ENCODE results near the gene CDC37. TPM values are rescaled to one million over a fixed set of nuclear protein-coding genes. Genes with fewer than 3 reads are reported as not detected.

The CDC37 gene
- total RNA-seq, result 100 to 1,000 TPM; 239 to 244 TPM

- H3K4me1 Mint-ChIP-seq, result peaks cover 61% of the 10 kb centered on the region
- DNase-seq, result peak; percentile 98
- H3K36me3 Mint-ChIP-seq (ENCODE audit: low read depth), result peaks cover 38% of the 10 kb centered on the region
- peak within 1 kb of the TSS; percentile 83 for H3K4me3 Mint-ChIP-seq
- H3K27ac Mint-ChIP-seq, result peak within 1 kb of the TSS; percentile 95
- H3K9me3 Mint-ChIP-seq, result no peaks in the 10 kb centered on the region
- H3K27me3 Mint-ChIP-seq, result no peaks in the 10 kb centered on the region
- POLR2A ChIA-PET, result interaction anchor here (0.9 to 24.6 kb wide), 12 partner anchors 21 to 240 kb away, joined by 3 to 780 read pairs (median 5); partner anchors contain the start of genes ICAM1, KRI1, MRPL4 and PDE4A
- CTCF ChIA-PET, result interaction anchor here (0.6 to 22.2 kb wide), 19 partner anchors 12 to 296 kb away, joined by 3 to 707 read pairs (median 4); partner anchors contain the start of genes ICAM1 and PDE4A
These were observed at the start of gene CDC37 for GRCh38 chr19:10403137-10404021. Gene CDC37 (minus strand): TSS chr19:10403542. CDS start chr19:10403479, 63 bp downstream.

GRCh38 chr19:10450853-10451609 lies 47.7 kb upstream of the CDC37 start:
- H3K4me1 Mint-ChIP-seq, result peaks cover 20% of the 10 kb centered on the region
- H3K9me3 Mint-ChIP-seq, result no peaks in the 10 kb centered on the region
- no peaks in the 10 kb centered on the region for H3K27me3 Mint-ChIP-seq
- CTCF ChIA-PET, result interaction anchor here (0.6 to 1.1 kb wide), 3 partner anchors 15 to 419 kb away, joined by 3 read pairs; no protein-coding TSS in a partner anchor
- peaks cover 41% of the 10 kb centered on the region for H3K36me3 Mint-ChIP-seq (ENCODE audit: low read depth)
- no peak overlapping the region for H3K27ac Mint-ChIP-seq
- no peak for DNase-seq
- H3K4me3 Mint-ChIP-seq, result no peak overlapping the region
- POLR2A ChIA-PET, result interaction anchor here (1.4 kb wide), 1 partner anchor 31 kb away, joined by 3 read pairs; the partner anchor contains the start of gene PDE4A

GRCh38 chr19:10450191-10450852 lies 47.0 kb upstream of the CDC37 start:
- CTCF ChIA-PET, result interaction anchor here (1.1 kb wide), 1 partner anchor 14 kb away, joined by 3 read pairs; no protein-coding TSS in a partner anchor
- POLR2A ChIA-PET, result interaction anchor here (1.4 kb wide), 1 partner anchor 30 kb away, joined by 3 read pairs; the partner anchor contains the start of gene PDE4A
- H3K27me3 Mint-ChIP-seq, result no peaks in the 10 kb centered on the region
- DNase-seq, result no peak
- peaks cover 37% of the 10 kb centered on the region for H3K36me3 Mint-ChIP-seq (ENCODE audit: low read depth)
- H3K4me1 Mint-ChIP-seq, result peaks cover 20% of the 10 kb centered on the region
- H3K4me3 Mint-ChIP-seq, result no peak overlapping the region
- no peaks in the 10 kb centered on the region for H3K9me3 Mint-ChIP-seq
- no peak overlapping the region for H3K27ac Mint-ChIP-seq

GRCh38 chr19:10449037-10449436 lies 45.7 kb upstream of the CDC37 start:
- ChIA-PET POLR2A (no interaction called here), CTCF (interaction anchor here (0.6 kb wide), 1 partner anchor 27 kb away, joined by 4 read pairs; no protein-coding TSS in a partner anchor)
- Mint-ChIP-seq H3K27ac (no peak overlapping the region), H3K4me3 (no peak overlapping the region), H3K27me3 (no peaks in the 10 kb centered on the region), H3K4me1 (peaks cover 20% of the 10 kb centered on the region), H3K9me3 (no peaks in the 10 kb centered on the region), H3K36me3 (ENCODE audit: low read depth) (peaks cover 42% of the 10 kb centered on the region)
- no peak for DNase-seq

GRCh38 chr19:10442698-10443097 lies 39.4 kb upstream of the CDC37 start:
- POLR2A ChIA-PET, result interaction anchor here (1.0 to 1.1 kb wide), 2 partner anchors 13 to 14 kb away, joined by 3 read pairs; no protein-coding TSS in a partner anchor

GRCh38 chr19:10439588-10439987 lies 36.2 kb upstream of the CDC37 start:
- no peaks in the 10 kb centered on the region for H3K9me3 Mint-ChIP-seq
- H3K27ac Mint-ChIP-seq, result no peak overlapping the region
- H3K4me1 Mint-ChIP-seq, result peaks cover 21% of the 10 kb centered on the region
- ChIA-PET CTCF (interaction anchor here (1.2 kb wide), 2 partner anchors 34 to 36 kb away, joined by 3 to 4 read pairs; partner anchors contain the start of gene CDC37), POLR2A (no interaction called here)
- H3K27me3 Mint-ChIP-seq, result no peaks in the 10 kb centered on the region
- H3K4me3 Mint-ChIP-seq, result no peak overlapping the region
- DNase-seq, result no peak
- H3K36me3 Mint-ChIP-seq (ENCODE audit: low read depth), result no peaks in the 10 kb centered on the region

More at GRCh38 chr19:10442698-10443097, 39.4 kb upstream of the CDC37 start:
- CTCF ChIA-PET, result interaction anchor here (0.8 kb wide), 1 partner anchor 54 kb away, joined by 3 read pairs; no protein-coding TSS in a partner anchor
- Mint-ChIP-seq H3K9me3 (no peaks in the 10 kb centered on the region), H3K27me3 (no peaks in the 10 kb centered on the region), H3K4me1 (peaks cover 5% of the 10 kb centered on the region), H3K36me3 (ENCODE audit: low read depth) (peaks cover 11% of the 10 kb centered on the region), H3K27ac (no peak overlapping the region), H3K4me3 (no peak overlapping the region)
- DNase-seq, result no peak

- Mint-ChIP-seq H3K4me1 (peaks cover 66% of the 10 kb centered on the region), H3K4me3 (peak overlapping the region; percentile 9), H3K27me3 (peaks cover 17% of the 10 kb centered on the region), H3K9me3 (no peaks in the 10 kb centered on the region), H3K27ac (peak overlapping the region; percentile 19), H3K36me3 (ENCODE audit: low read depth) (peaks cover 33% of the 10 kb centered on the region)
- no peak for DNase-seq
- ChIA-PET POLR2A (interaction anchor here (27.4 kb wide), 1 partner anchor 23 kb away, joined by 780 read pairs; the partner anchor contains the start of genes CDC37 and PDE4A), CTCF (interaction anchor here (22.3 kb wide), 1 partner anchor 24 kb away, joined by 707 read pairs; the partner anchor contains the start of gene CDC37)
These were observed 29.8 kb upstream of the CDC37 start for GRCh38 chr19:10433131-10433536.

GRCh38 chr19:10432736-10433130 lies 29.4 kb upstream of the CDC37 start:
- no peaks in the 10 kb centered on the region for H3K9me3 Mint-ChIP-seq
- ChIA-PET CTCF (interaction anchor here (22.3 kb wide), 1 partner anchor 24 kb away, joined by 707 read pairs; the partner anchor contains the start of gene CDC37), POLR2A (interaction anchor here (1.1 to 27.4 kb wide), 2 partner anchors 23 to 137 kb away, joined by 3 to 780 read pairs; partner anchors contain the start of genes CDC37 and PDE4A)
- peaks cover 70% of the 10 kb centered on the region for H3K4me1 Mint-ChIP-seq
- H3K36me3 Mint-ChIP-seq (ENCODE audit: low read depth), result peaks cover 36% of the 10 kb centered on the region
- no peak overlapping the region for H3K27ac Mint-ChIP-seq
- peaks cover 17% of the 10 kb centered on the region for H3K27me3 Mint-ChIP-seq
- no peak for DNase-seq
- H3K4me3 Mint-ChIP-seq, result peak overlapping the region; percentile 51

GRCh38 chr19:10431943-10432735 lies 28.8 kb upstream of the CDC37 start:
- H3K36me3 Mint-ChIP-seq (ENCODE audit: low read depth), result peaks cover 38% of the 10 kb centered on the region
- H3K9me3 Mint-ChIP-seq, result no peaks in the 10 kb centered on the region
- H3K4me1 Mint-ChIP-seq, result peaks cover 74% of the 10 kb centered on the region
- H3K27ac Mint-ChIP-seq, result peak overlapping the region; percentile 73
- peak; percentile 69 for DNase-seq
- POLR2A ChIA-PET, result interaction anchor here (0.9 to 27.4 kb wide), 4 partner anchors 9 to 136 kb away, joined by 3 to 780 read pairs (median 3); partner anchors contain the start of genes CDC37, PDE4A and TYK2
- peaks cover 17% of the 10 kb centered on the region for H3K27me3 Mint-ChIP-seq
- peak overlapping the region; percentile 67 for H3K4me3 Mint-ChIP-seq
- CTCF ChIA-PET, result interaction anchor here (1.0 to 22.3 kb wide), 2 partner anchors 11 to 23 kb away, joined by 3 to 707 read pairs; partner anchors contain the start of gene CDC37

GRCh38 chr19:10431254-10431942 lies 28.1 kb upstream of the CDC37 start:
- Mint-ChIP-seq H3K4me1 (peaks cover 78% of the 10 kb centered on the region), H3K9me3 (no peaks in the 10 kb centered on the region), H3K27me3 (peaks cover 17% of the 10 kb centered on the region), H3K4me3 (peak overlapping the region; percentile 67), H3K27ac (peak overlapping the region; percentile 73), H3K36me3 (ENCODE audit: low read depth) (peaks cover 40% of the 10 kb centered on the region)
- POLR2A ChIA-PET, result interaction anchor here (0.9 to 27.4 kb wide), 4 partner anchors 8 to 135 kb away, joined by 3 to 780 read pairs (median 3); partner anchors contain the start of genes CDC37, PDE4A and TYK2
- CTCF ChIA-PET, result interaction anchor here (1.0 to 22.3 kb wide), 3 partner anchors 10 to 23 kb away, joined by 3 to 707 read pairs (median 8); partner anchors contain the start of genes CDC37 and PDE4A
- peak; percentile 69 for DNase-seq

Data from activated CD4-positive, alpha-beta memory T cell treated with anti-CD3 and anti-CD28 coated beads, Interleukin-2, amount 10 ng/mL, durations not matched to agents 7 days and 5 days (primary cell).